Activated CD8-positive, alpha-beta memory T cell treated with anti-CD3 and anti-CD28 coated beads, Interleukin-2, amount 10 ng/mL, durations not matched to agents 7 days and 5 days (primary cell): ENCODE results near the gene APRT. TPM values are rescaled to one million over a fixed set of nuclear protein-coding genes. Genes with fewer than 3 reads are reported as not detected.

Experiments used
- ATAC-seq: fragments of 150-1000 bp; cut with Tn5 transposase; one replicate; pipeline ENCODE4 v1.10.0; 2021; ENCODE audit warnings: moderate library complexity
- CTCF ChIA-PET: fragments of 350-600 bp; sonication (Branson Sonifier 250); formaldehyde crosslinking; loops from one replicate; lab custom pipeline; 2021; ENCODE audit warnings: antibody characterized with exemption; lab: Charles Lee
- DNase-seq: peaks from one replicate; pipeline ENCODE4 v3.0.0-alpha.2; 2020
- H3K27ac Mint-ChIP-seq: one replicate; pipeline ENCODE4 v1.8.0; 2021; ENCODE audit warnings: mild to moderate bottlenecking, mixed read lengths
- H3K27me3 Mint-ChIP-seq: one replicate; pipeline ENCODE4 v1.8.0; 2021; ENCODE audit warnings: mixed read lengths
- H3K36me3 Mint-ChIP-seq: one replicate; pipeline ENCODE4 v1.8.0; 2021; ENCODE audit warnings: mild to moderate bottlenecking, mixed read lengths
- H3K4me1 Mint-ChIP-seq: one replicate; pipeline ENCODE4 v1.8.0; 2021; ENCODE audit warnings: mixed read lengths
- H3K4me3 Mint-ChIP-seq: one replicate; pipeline ENCODE4 v1.8.0; 2021; ENCODE audit warnings: mild to moderate bottlenecking, moderate library complexity, mixed read lengths
- H3K9me3 Mint-ChIP-seq: one replicate; pipeline ENCODE4 v1.8.0; 2022; ENCODE audit warnings: low read depth, mixed read lengths
- total RNA-seq, 2 experiments: library from RNA; stranded (reverse); gene quantifications; one replicate each; pipeline ENCODE4 v1.2.3, GENCODE V29; 2021

The APRT gene
- total RNA-seq, 2 experiments from 2014 or later = 127 to 148 TPM

- no peak overlapping the region for H3K27ac Mint-ChIP-seq
- H3K27me3 Mint-ChIP-seq = no peaks in the 10 kb centered on the region
- peaks cover 1% of the 10 kb centered on the region for H3K36me3 Mint-ChIP-seq
- CTCF ChIA-PET = interaction anchor here (1.1 to 1.8 kb wide), 2 partner anchors 26 to 193 kb away, joined by 3 to 11 read pairs; partner anchors contain the start of gene ZC3H18
- DNase-seq (no peak), ATAC-seq (no peak)
- H3K9me3 Mint-ChIP-seq = no peaks in the 10 kb centered on the region
- peaks cover 42% of the 10 kb centered on the region for H3K4me1 Mint-ChIP-seq
- H3K4me3 Mint-ChIP-seq = no peak overlapping the region
Observed at GRCh38 chr16:88762941-88763340, 48.8 kb downstream of the APRT start.

- Mint-ChIP-seq H3K4me1 (peaks cover 36% of the 10 kb centered on the region), H3K4me3 (no peak overlapping the region), H3K27ac (no peak overlapping the region), H3K36me3 (peaks cover 1% of the 10 kb centered on the region), H3K27me3 (no peaks in the 10 kb centered on the region), H3K9me3 (no peaks in the 10 kb centered on the region)
- ATAC-seq (no peak), DNase-seq (no peak)
- CTCF ChIA-PET = interaction anchor here (1.1 to 1.8 kb wide), 3 partner anchors 17 to 192 kb away, joined by 3 to 11 read pairs (median 4); partner anchors contain the start of gene ZC3H18
Observed at GRCh38 chr16:88762258-88762870, 49.4 kb downstream of the APRT start.

GRCh38 chr16:88761830-88762229, 49.9 kb downstream of the APRT start:
- CTCF ChIA-PET = interaction anchor here (1.5 to 1.8 kb wide), 2 partner anchors 18 to 25 kb away, joined by 4 to 11 read pairs; no protein-coding TSS in a partner anchor
- no peaks in the 10 kb centered on the region for H3K9me3 Mint-ChIP-seq

GRCh38 chr16:88761143-88761534, 50.6 kb downstream of the APRT start:
- Mint-ChIP-seq H3K9me3 (no peaks in the 10 kb centered on the region), H3K4me3 (no peak overlapping the region), H3K36me3 (peaks cover 1% of the 10 kb centered on the region), H3K27ac (no peak overlapping the region), H3K27me3 (no peaks in the 10 kb centered on the region), H3K4me1 (peaks cover 29% of the 10 kb centered on the region)
- DNase-seq = no peak
- no peak for ATAC-seq
- CTCF ChIA-PET = interaction anchor here (1.0 to 1.5 kb wide), 2 partner anchors 19 to 24 kb away, joined by 4 read pairs; no protein-coding TSS in a partner anchor

More at GRCh38 chr16:88761830-88762229, 49.9 kb downstream of the APRT start:
- DNase-seq = no peak
- no peak for ATAC-seq
- no peak overlapping the region for H3K4me3 Mint-ChIP-seq
- peaks cover 33% of the 10 kb centered on the region for H3K4me1 Mint-ChIP-seq
- H3K27me3 Mint-ChIP-seq = no peaks in the 10 kb centered on the region
- H3K27ac Mint-ChIP-seq = no peak overlapping the region
- peaks cover 1% of the 10 kb centered on the region for H3K36me3 Mint-ChIP-seq

- no peaks in the 10 kb centered on the region for H3K27me3 Mint-ChIP-seq
- CTCF ChIA-PET = interaction anchor here (1.0 to 2.7 kb wide), 3 partner anchors 19 to 23 kb away, joined by 3 to 13 read pairs (median 4); no protein-coding TSS in a partner anchor
- H3K36me3 Mint-ChIP-seq = peaks cover 1% of the 10 kb centered on the region
- H3K9me3 Mint-ChIP-seq = no peaks in the 10 kb centered on the region
- H3K27ac Mint-ChIP-seq = no peak overlapping the region
- H3K4me3 Mint-ChIP-seq = no peak overlapping the region
- ATAC-seq = no peak
- peaks cover 25% of the 10 kb centered on the region for H3K4me1 Mint-ChIP-seq
- DNase-seq = no peak
Observed at GRCh38 chr16:88760424-88761142, 51.1 kb downstream of the APRT start.

GRCh38 chr16:88759976-88760350, 51.8 kb downstream of the APRT start:
- ATAC-seq (no peak), DNase-seq (no peak)
- no peak overlapping the region for H3K27ac Mint-ChIP-seq
- peaks cover 1% of the 10 kb centered on the region for H3K36me3 Mint-ChIP-seq
- peaks cover 28% of the 10 kb centered on the region for H3K4me1 Mint-ChIP-seq
- no peaks in the 10 kb centered on the region for H3K9me3 Mint-ChIP-seq
- no peaks in the 10 kb centered on the region for H3K27me3 Mint-ChIP-seq
- no peak overlapping the region for H3K4me3 Mint-ChIP-seq
- CTCF ChIA-PET = interaction anchor here (1.1 to 7.0 kb wide), 3 partner anchors 20 to 23 kb away, joined by 3 to 40 read pairs (median 13); no protein-coding TSS in a partner anchor

Other genes with a start within 250 kb of the APRT start
- gene ZC3H18, start 241.5 kb downstream of the APRT start, total RNA-seq = 10 to 100 TPM; 88.1 to 93.9 TPM
- gene IL17C, start 173.4 kb downstream of the APRT start, total RNA-seq = under 1 TPM in 1 of 2 experiments, not detected in 1; 0.29 TPM
- 100 to 1,000 TPM; 461 to 494 TPM for gene CYBA, start 160.9 kb downstream of the APRT start, total RNA-seq
- 100 to 1,000 TPM; 112 to 134 TPM for gene MVD, start 148.8 kb downstream of the APRT start, total RNA-seq
- gene SNAI3, start 125.4 kb downstream of the APRT start, total RNA-seq = 10 to 100 TPM in 1 of 2 experiments, 1 to 10 TPM in 1; 5.6 to 14.1 TPM
- 100 to 1,000 TPM; 124 to 174 TPM for gene RNF166, start 105.5 kb downstream of the APRT start, total RNA-seq
- 10 to 100 TPM; 31.1 to 40.0 TPM for gene CTU2, start 105.4 kb downstream of the APRT start, total RNA-seq
- 100 to 1,000 TPM; 269 to 347 TPM for gene PIEZO1, start 26.7 kb downstream of the APRT start, total RNA-seq
- 100 to 1,000 TPM; 124 to 191 TPM for gene CDT1, start 8.1 kb downstream of the APRT start, total RNA-seq
- 10 to 100 TPM; 30.8 to 38.8 TPM for gene GALNS, start 45.0 kb upstream of the APRT start, total RNA-seq
- 10 to 100 TPM; 49.2 to 51.3 TPM for gene TRAPPC2L, start 45.2 kb upstream of the APRT start, total RNA-seq
- gene PABPN1L, start 54.7 kb upstream of the APRT start, total RNA-seq = not detected
- gene CBFA2T3, start 165.3 kb upstream of the APRT start, total RNA-seq = under 1 TPM in 1 of 2 experiments, not detected in 1; 0.21 TPM